GM12891 (cell line): ENCODE results near the gene TRIM8.

Source experiments
- POLR2A ChIP-seq: IDR thresholded peaks from 2 replicates; pipeline ENCODE4 v1.6.1; 2011; ENCODE audit warnings: low read depth, low read length, control low read depth
- SPI1 ChIP-seq: IDR thresholded peaks from 2 replicates; pipeline ENCODE4 v1.6.1; 2011; ENCODE audit warnings: low read depth, low read length, control low read depth
- TAF1 ChIP-seq: IDR thresholded peaks from 2 replicates; pipeline ENCODE4 v1.6.1; 2011; ENCODE audit warnings: low read depth, low read length, control low read depth

DNA sequence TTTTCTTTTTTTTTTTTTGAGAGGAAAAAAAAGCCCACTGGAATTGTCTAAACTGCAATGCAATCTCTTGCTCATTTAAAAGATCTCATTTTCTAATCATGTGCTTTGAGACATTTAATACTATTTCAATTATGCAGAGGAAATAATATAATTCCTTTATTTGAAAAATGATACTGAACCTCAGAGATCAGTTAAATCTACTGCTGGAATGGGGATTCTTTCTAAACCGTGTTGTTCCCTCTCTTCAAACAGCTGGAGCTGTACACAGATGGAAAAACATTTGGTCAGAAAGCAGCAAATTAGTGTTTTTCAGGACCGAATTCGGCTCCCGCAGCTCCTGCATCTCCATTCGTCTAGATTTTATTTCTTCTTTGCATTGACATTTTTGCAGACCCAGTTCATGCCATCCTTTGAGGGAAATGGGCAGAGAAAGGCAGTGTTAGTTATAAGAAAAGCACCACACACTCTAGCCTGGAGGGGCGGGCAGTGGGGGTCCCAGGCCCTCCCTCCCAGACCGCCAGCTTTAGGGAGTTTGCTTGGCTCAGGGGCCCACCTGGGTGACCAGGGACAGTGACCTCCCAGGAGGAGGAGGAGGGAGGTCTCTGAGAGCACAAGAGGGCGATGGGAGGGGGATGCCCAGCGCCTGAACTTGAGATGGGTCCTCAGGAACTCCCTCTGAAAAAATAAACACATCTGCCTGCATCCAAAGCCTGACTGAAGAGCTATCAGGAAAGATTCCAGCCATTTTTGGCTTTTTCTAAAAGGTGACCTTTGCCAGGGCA lies 32.4 kb downstream of the TRIM8 start:
- TF ChIP-seq POLR2A, result no peak
- TF ChIP-seq SPI1, result no peak
- TF ChIP-seq TAF1, result no peak
